SK-N-SH (cell line): ENCODE data around the gene ATP2B3. TPM values are rescaled to one million over a fixed set of nuclear protein-coding genes. Genes with fewer than 3 reads are reported as not detected.

ENCODE experiments used
- CTCF ChIA-PET: fragments of 300-600, 350-600 bp; formaldehyde crosslinking; extraction: SDS; loops from one replicate; lab custom pipeline; 2021; lab: Yijun Ruan, JAX
- POLR2A ChIA-PET: fragments of 350-600 bp; sonication (Branson Sonifier 250); formaldehyde crosslinking; extraction: SDS; loops from one replicate; lab custom pipeline; 2020; ENCODE audit warnings: antibody characterized with exemption, inconsistent platforms; lab: Yijun Ruan, JAX
- DNase-seq: peaks from one replicate; pipeline ENCODE4 v3.0.0; 2012
- H2AFZ ChIP-seq: fragments of 200-600 bp; sonication (generic); 2 replicates; pipeline ENCODE4 v1.8.1; 2016; ENCODE audit warnings: antibody characterized with exemption, mild to moderate bottlenecking, low read depth
- H3F3A ChIP-seq: fragments of 200-600 bp; sonication (generic); replicated peaks from 2 replicates; pipeline ENCODE3; 2016; ENCODE audit warnings: antibody characterized with exemption, mild to moderate bottlenecking; ENCODE audit not compliant: insufficient read depth
- H3K27ac ChIP-seq, 2 experiments: fragments of 200-500 bp in 1 of 2; fragments of 200-600 bp in 1 of 2; sonication (Bioruptor generic) in 1 of 2; sonication (generic), shearing (Covaris generic) in 1 of 2; 2 replicates each; pipeline versions ENCODE4 v1.5.1 to v1.6.1; 2014 to 2016; ENCODE audit warnings: low read depth in 2 of 2, inconsistent platforms in 1 of 2, low read length in 1 of 2, mild to moderate bottlenecking in 1 of 2, mixed read lengths in 1 of 2
- H3K27me3 ChIP-seq: fragments of 200-600 bp; sonication (generic), shearing (Covaris generic); 2 replicates; pipeline ENCODE4 v1.6.1; 2016; ENCODE audit warnings: mixed run types; ENCODE audit not compliant: insufficient read depth
- H3K36me3 ChIP-seq, 2 experiments: fragments of 200-500 bp in 1 of 2; fragments of 200-600 bp in 1 of 2; sonication (Bioruptor generic) in 1 of 2; sonication (generic) in 1 of 2; replicated peaks in 1 of 2; 2 replicates each; pipeline versions ENCODE3 to v1.5.1; 2014 to 2016; ENCODE audit warnings: low read length in 1 of 2, mild to moderate bottlenecking in 1 of 2; ENCODE audit not compliant: insufficient read depth in 2 of 2, control insufficient read depth in 1 of 2
- H3K4me1 ChIP-seq, 2 experiments: fragments of 200-500 bp in 1 of 2; fragments of 200-600 bp in 1 of 2; sonication (Bioruptor generic) in 1 of 2; sonication (generic), shearing (Covaris generic) in 1 of 2; 2 replicates each; pipeline versions ENCODE4 v1.5.1 to v1.6.1; 2014 to 2016; ENCODE audit warnings: low read depth in 1 of 2, low read length in 1 of 2, mixed run types in 1 of 2; ENCODE audit not compliant: insufficient read depth in 2 of 2, control insufficient read depth in 1 of 2
- H3K4me2 ChIP-seq: fragments of 200-600 bp; sonication (generic), shearing (Covaris generic); 2 replicates; pipeline ENCODE4 v1.6.1; 2017; ENCODE audit warnings: mixed run types
- H3K4me3 ChIP-seq, 2 experiments: fragments of 200-500 bp in 1 of 2; fragments of 200-600 bp in 1 of 2; sonication (Bioruptor generic) in 1 of 2; sonication (generic), shearing (Covaris generic) in 1 of 2; 2 replicates each; pipeline versions ENCODE4 v1.5.1 to v1.8.1; 2014 to 2016; ENCODE audit warnings: low read depth in 2 of 2, inconsistent platforms in 1 of 2, low read length in 1 of 2, mild to moderate bottlenecking in 1 of 2, mixed read lengths in 1 of 2, moderate library complexity in 1 of 2
- H3K79me2 ChIP-seq: fragments of 200-600 bp; sonication (generic); 2 replicates; pipeline ENCODE4 v1.8.1; 2017; ENCODE audit warnings: mild to moderate bottlenecking; ENCODE audit not compliant: insufficient read depth
- H3K9ac ChIP-seq: fragments of 200-600 bp; sonication (generic); 2 replicates; pipeline ENCODE4 v1.6.1; 2017; ENCODE audit warnings: mixed run types
- H3K9me2 ChIP-seq: fragments of 200-600 bp; sonication (generic); 2 replicates; pipeline ENCODE4 v1.6.1; 2017; ENCODE audit warnings: mixed run types
- H3K9me3 ChIP-seq: fragments of 200-600 bp; sonication (generic); 2 replicates; pipeline ENCODE4 v1.6.1; 2017; ENCODE audit warnings: mixed run types, mild to moderate bottlenecking, moderate library complexity
- H4K20me1 ChIP-seq: fragments of 200-600 bp; sonication (generic); 2 replicates; pipeline ENCODE4 v1.6.1; 2017; ENCODE audit warnings: mild to moderate bottlenecking, mixed run types; ENCODE audit not compliant: insufficient read depth
- CHD2 ChIP-seq: fragments of 150-350 bp; IDR thresholded peaks from 2 replicates; pipeline ENCODE4 v1.6.1; 2018; ENCODE audit warnings: low read length; ENCODE audit not compliant: partially characterized antibody
- ELF1 ChIP-seq: IDR thresholded peaks from 2 replicates; pipeline ENCODE4 v1.4.0; 2012
- EP300 ChIP-seq, 2 experiments: IDR thresholded peaks; 2 replicates each; pipeline versions ENCODE4 v1.4.0 to v1.6.1; 2012; ENCODE audit warnings: borderline replicate concordance in 1 of 2, low read depth in 1 of 2, low read length in 1 of 2
- FOXJ3 ChIP-seq: sonication (generic); formaldehyde crosslinking; IDR thresholded peaks from 2 replicates; pipeline ENCODE4 v1.5.1; 2020; ENCODE audit warnings: mild to moderate bottlenecking, missing genetic modification reagents
- FOXM1 ChIP-seq: IDR thresholded peaks from 2 replicates; pipeline ENCODE4 v1.4.0; 2012; ENCODE audit warnings: low read depth, mild to moderate bottlenecking
- GABPA ChIP-seq: IDR thresholded peaks from 2 replicates; pipeline ENCODE4 v1.4.0; 2012; ENCODE audit warnings: low read depth, mild to moderate bottlenecking
- GATA2 ChIP-seq: sonication (generic); formaldehyde crosslinking; IDR thresholded peaks from 2 replicates; pipeline ENCODE4 v1.5.0; 2020; ENCODE audit warnings: mild to moderate bottlenecking, missing genetic modification reagents
- NRF1 ChIP-seq: IDR thresholded peaks from 2 replicates; pipeline ENCODE4 v1.6.1; 2012; ENCODE audit warnings: low read depth, mild to moderate bottlenecking, low read length
- RCOR1 ChIP-seq: fragments of 150-350 bp; IDR thresholded peaks from 2 replicates; pipeline ENCODE4 v1.6.1; 2017; ENCODE audit warnings: antibody characterized with exemption, low read length
- RFX5 ChIP-seq: IDR thresholded peaks from 2 replicates; pipeline ENCODE4 v1.6.1; 2012; ENCODE audit warnings: mild to moderate bottlenecking, improper control_type of control experiment, low read length
- RXRA ChIP-seq: IDR thresholded peaks from 2 replicates; pipeline ENCODE4 v1.4.0; 2012; ENCODE audit warnings: low read depth, mild to moderate bottlenecking, borderline replicate concordance
- SMC3 ChIP-seq: IDR thresholded peaks from 2 replicates; pipeline ENCODE4 v1.6.1; 2012; ENCODE audit warnings: low read depth, low read length, improper control_type of control experiment
- WGBS: methylation state at CpG from one replicate; pipeline ENCODE4 v1.1.6; 2017; ENCODE audit warnings: low lambda C conversion rate; 5-methylcytosine and 5-hydroxymethylcytosine counted together
- polyA plus RNA-seq, 3 experiments: library from polyadenylated mRNA; depleted of rRNA; stranded (reverse); fragments of >200 nt; gene quantifications; 2 replicates each; pipeline ENCODE4 v1.2.3, GENCODE V29; 2012
- TF ChIP-seq, protein P1 (sequence below): fragments of 150-350 bp; IDR thresholded peaks from 2 replicates; pipeline ENCODE4 v1.6.1; 2017; ENCODE audit warnings: antibody characterized with exemption, low read length, low read depth, borderline replicate concordance
- TF ChIP-seq, protein P2 (sequence below): fragments of 150-350 bp; IDR thresholded peaks from 2 replicates; pipeline ENCODE4 v1.6.1; 2016; ENCODE audit warnings: mild to moderate bottlenecking, low read depth, low read length
- TF ChIP-seq, protein P3 (sequence below): fragments of 200-600 bp; sonication (generic); IDR thresholded peaks from 2 replicates; pipeline ENCODE4 v1.6.1; 2017; ENCODE audit warnings: antibody characterized with exemption, mild to moderate bottlenecking, moderate library complexity
- TF ChIP-seq, protein P4 (sequence below): IDR thresholded peaks from 2 replicates; pipeline ENCODE4 v1.4.0; 2012; ENCODE audit warnings: low read depth, borderline replicate concordance
- TF ChIP-seq, protein P5 (sequence below): IDR thresholded peaks from 2 replicates; pipeline ENCODE4 v1.4.0; 2012; ENCODE audit warnings: low read depth, borderline replicate concordance

The ATP2B3 gene
- polyA plus RNA-seq, 1 of the 3 experiments (the other 2 are of a cell fraction): 0.16 TPM

DNA sequence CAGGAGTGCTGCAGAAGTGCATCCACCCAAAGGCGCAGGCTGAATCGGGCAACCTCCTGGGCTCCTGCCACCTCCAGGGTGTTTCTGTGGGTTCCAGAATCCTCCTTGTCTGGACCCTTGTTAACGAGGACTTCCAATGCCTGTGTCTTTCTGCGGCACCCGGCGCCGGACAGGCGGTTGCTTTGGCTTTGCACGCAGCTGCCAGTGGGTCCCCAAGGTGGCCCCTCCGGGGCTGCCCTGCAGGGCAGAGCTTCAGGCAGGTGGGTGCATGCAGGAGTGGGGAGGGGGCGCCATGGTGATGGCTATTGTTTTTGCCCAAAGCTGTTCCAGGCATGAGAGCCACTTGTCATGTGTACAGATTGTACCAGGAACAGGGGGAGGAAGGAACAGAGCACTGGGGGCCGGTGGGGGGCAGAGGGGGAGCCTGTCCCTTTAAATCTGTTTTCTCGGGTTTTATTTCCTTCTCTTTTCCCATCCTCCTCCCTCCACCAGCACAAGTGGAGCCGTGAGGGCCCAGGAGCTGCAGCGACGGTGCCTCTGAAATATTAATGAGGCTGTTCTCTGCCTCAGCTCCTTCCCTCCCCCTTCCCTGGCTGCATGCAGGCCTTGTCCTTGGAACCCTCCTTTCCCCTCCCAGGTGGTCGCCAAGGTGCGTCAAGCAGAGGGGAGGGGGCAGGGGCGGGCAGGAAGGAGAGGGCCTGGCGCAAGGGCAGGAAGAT, 13.1 kb downstream of the ATP2B3 start:
- Histone ChIP-seq H3K4me3 (no peak overlapping the region), H3K27ac (no peak overlapping the region; a peak in 1 of 4 replicates), H3K9ac (no peak overlapping the region), H3F3A (no peaks in the 10 kb centered on the region), H3K9me3 (no peaks in the 10 kb centered on the region), H3K27me3 (peaks cover 27% of the 10 kb centered on the region), H3K4me1 (peaks cover 0 to 60% of the 10 kb centered on the region in 2 experiments; a peak in 1 of 4 replicates), H4K20me1 (no peaks in the 10 kb centered on the region), H3K79me2 (no peaks in the 10 kb centered on the region), H3K36me3 (no peaks in the 10 kb centered on the region), H3K4me2 (no peak overlapping the region), H3K9me2 (no peaks in the 10 kb centered on the region), H2AFZ (no peak overlapping the region)
- ChIA-PET CTCF (interaction anchor here (1.0 to 1.2 kb wide), 3 partner anchors 24 to 498 kb away, joined by 3 to 4 read pairs (median 3); no protein-coding TSS in a partner anchor), POLR2A (no interaction called here)
- TF ChIP-seq CHD2: no peak
- TF ChIP-seq RFX5: no peak
- TF ChIP-seq GABPA: no peak
- WGBS: 51% methylated on average over 18 of the region's 20 CpGs
- DNase-seq: no peak

DNA sequence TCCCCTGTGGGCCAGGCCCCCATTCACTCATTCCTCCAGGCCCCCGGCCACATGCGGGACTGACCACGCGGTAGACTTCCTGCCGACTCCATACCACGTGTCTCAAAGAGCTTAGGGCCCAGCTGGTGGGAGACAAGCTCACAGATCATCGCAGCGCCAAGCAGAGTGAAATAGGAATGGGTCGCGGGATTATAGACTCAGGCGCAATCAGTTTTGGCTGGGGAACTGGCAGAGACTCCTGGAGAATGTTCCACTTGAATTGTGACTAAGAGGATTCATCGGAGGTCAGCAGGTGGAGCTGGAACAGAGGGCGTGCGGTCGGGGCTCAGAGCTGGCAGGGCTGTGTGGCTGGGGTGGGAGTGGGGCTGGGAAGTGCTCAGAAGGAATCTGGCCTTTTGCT, 15.6 kb downstream of the ATP2B3 start:
- Histone ChIP-seq H3K9ac (no peak overlapping the region), H3K27me3 (peaks cover 28% of the 10 kb centered on the region), H3K27ac (no peak overlapping the region), H2AFZ (no peak overlapping the region), H3K4me3 (no peak overlapping the region), H4K20me1 (no peaks in the 10 kb centered on the region), H3K9me2 (no peaks in the 10 kb centered on the region), H3K36me3 (no peaks in the 10 kb centered on the region), H3K4me1 (peaks cover 0 to 59% of the 10 kb centered on the region in 2 experiments; a peak in 1 of 4 replicates), H3F3A (no peaks in the 10 kb centered on the region), H3K4me2 (no peak overlapping the region), H3K79me2 (no peaks in the 10 kb centered on the region), H3K9me3 (no peaks in the 10 kb centered on the region)
- CTCF ChIA-PET: interaction anchor here (0.6 to 1.9 kb wide), 3 partner anchors 11 to 63 kb away, joined by 3 to 7 read pairs (median 4); partner anchors contain the start of gene HAUS7
- DNase-seq: no peak
- WGBS: 49% methylated on average over 15 of the region's 15 CpGs
- POLR2A ChIA-PET: no interaction called here
- TF ChIP-seq, protein P1, sequence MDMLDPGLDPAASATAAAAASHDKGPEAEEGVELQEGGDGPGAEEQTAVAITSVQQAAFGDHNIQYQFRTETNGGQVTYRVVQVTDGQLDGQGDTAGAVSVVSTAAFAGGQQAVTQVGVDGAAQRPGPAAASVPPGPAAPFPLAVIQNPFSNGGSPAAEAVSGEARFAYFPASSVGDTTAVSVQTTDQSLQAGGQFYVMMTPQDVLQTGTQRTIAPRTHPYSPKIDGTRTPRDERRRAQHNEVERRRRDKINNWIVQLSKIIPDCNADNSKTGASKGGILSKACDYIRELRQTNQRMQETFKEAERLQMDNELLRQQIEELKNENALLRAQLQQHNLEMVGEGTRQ: no peak
- TF ChIP-seq RFX5: no peak
- no peak for TF ChIP-seq EP300 (IDR thresholded peaks at IDR 0.05; ENCODE audit: borderline replicate concordance in 1 of 2, low read depth in 1 of 2, low read length in 1 of 2)
- TF ChIP-seq GATA2 (CRISPR knock-in tag): no peak
- no peak for TF ChIP-seq ELF1
- TF ChIP-seq, protein P2, sequence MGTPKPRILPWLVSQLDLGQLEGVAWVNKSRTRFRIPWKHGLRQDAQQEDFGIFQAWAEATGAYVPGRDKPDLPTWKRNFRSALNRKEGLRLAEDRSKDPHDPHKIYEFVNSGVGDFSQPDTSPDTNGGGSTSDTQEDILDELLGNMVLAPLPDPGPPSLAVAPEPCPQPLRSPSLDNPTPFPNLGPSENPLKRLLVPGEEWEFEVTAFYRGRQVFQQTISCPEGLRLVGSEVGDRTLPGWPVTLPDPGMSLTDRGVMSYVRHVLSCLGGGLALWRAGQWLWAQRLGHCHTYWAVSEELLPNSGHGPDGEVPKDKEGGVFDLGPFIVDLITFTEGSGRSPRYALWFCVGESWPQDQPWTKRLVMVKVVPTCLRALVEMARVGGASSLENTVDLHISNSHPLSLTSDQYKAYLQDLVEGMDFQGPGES: no peak
- no peak for TF ChIP-seq CHD2
- TF ChIP-seq SMC3: no peak
- TF ChIP-seq RXRA: no peak
- TF ChIP-seq, protein P3, sequence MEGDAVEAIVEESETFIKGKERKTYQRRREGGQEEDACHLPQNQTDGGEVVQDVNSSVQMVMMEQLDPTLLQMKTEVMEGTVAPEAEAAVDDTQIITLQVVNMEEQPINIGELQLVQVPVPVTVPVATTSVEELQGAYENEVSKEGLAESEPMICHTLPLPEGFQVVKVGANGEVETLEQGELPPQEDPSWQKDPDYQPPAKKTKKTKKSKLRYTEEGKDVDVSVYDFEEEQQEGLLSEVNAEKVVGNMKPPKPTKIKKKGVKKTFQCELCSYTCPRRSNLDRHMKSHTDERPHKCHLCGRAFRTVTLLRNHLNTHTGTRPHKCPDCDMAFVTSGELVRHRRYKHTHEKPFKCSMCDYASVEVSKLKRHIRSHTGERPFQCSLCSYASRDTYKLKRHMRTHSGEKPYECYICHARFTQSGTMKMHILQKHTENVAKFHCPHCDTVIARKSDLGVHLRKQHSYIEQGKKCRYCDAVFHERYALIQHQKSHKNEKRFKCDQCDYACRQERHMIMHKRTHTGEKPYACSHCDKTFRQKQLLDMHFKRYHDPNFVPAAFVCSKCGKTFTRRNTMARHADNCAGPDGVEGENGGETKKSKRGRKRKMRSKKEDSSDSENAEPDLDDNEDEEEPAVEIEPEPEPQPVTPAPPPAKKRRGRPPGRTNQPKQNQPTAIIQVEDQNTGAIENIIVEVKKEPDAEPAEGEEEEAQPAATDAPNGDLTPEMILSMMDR: no peak
- TF ChIP-seq, protein P4, sequence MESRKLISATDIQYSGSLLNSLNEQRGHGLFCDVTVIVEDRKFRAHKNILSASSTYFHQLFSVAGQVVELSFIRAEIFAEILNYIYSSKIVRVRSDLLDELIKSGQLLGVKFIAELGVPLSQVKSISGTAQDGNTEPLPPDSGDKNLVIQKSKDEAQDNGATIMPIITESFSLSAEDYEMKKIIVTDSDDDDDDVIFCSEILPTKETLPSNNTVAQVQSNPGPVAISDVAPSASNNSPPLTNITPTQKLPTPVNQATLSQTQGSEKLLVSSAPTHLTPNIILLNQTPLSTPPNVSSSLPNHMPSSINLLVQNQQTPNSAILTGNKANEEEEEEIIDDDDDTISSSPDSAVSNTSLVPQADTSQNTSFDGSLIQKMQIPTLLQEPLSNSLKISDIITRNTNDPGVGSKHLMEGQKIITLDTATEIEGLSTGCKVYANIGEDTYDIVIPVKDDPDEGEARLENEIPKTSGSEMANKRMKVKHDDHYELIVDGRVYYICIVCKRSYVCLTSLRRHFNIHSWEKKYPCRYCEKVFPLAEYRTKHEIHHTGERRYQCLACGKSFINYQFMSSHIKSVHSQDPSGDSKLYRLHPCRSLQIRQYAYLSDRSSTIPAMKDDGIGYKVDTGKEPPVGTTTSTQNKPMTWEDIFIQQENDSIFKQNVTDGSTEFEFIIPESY: no peak
- TF ChIP-seq RCOR1: no peak
- TF ChIP-seq FOXM1: no peak
- TF ChIP-seq FOXJ3 (CRISPR knock-in tag): no peak
- TF ChIP-seq, protein P5, sequence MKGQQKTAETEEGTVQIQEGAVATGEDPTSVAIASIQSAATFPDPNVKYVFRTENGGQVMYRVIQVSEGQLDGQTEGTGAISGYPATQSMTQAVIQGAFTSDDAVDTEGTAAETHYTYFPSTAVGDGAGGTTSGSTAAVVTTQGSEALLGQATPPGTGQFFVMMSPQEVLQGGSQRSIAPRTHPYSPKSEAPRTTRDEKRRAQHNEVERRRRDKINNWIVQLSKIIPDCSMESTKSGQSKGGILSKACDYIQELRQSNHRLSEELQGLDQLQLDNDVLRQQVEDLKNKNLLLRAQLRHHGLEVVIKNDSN: no peak
- no peak for TF ChIP-seq NRF1
